Central memory CD8-positive, alpha-beta T cell (primary cell): ENCODE data around the gene PFDN2.
"Not testable (repeated sequence)": the region's sequence is repeated elsewhere in the genome, so short reads cannot be mapped to it uniquely, and the experiment has no call there.

ENCODE experiments used
- ATAC-seq: fragments of 150-1000 bp; cut with Tn5 transposase; replicated peaks from 2 replicates; pipeline ENCODE4 v1.10.0; 2022; ENCODE audit warnings: mild to moderate bottlenecking, moderate FRiP score, moderate number of reproducible peaks; ENCODE audit not compliant: poor library complexity, severe bottlenecking; ENCODE audit errors: extremely low read depth
- DNase-seq, 2 donors: peaks; one replicate each; pipeline ENCODE4 v3.0.0; 2021; ENCODE audit warnings: low spot score in 2 of 2
- H3K27ac Mint-ChIP-seq: one replicate; pipeline ENCODE4 v1.8.0; 2022; ENCODE audit warnings: low read depth, mild to moderate bottlenecking, moderate library complexity, mixed read lengths
- H3K27me3 Mint-ChIP-seq: one replicate; pipeline ENCODE4 v1.8.0; 2022; ENCODE audit warnings: mixed read lengths
- H3K36me3 Mint-ChIP-seq: one replicate; pipeline ENCODE4 v1.8.0; 2022; ENCODE audit warnings: mild to moderate bottlenecking, moderate library complexity, mixed read lengths; ENCODE audit not compliant: insufficient read depth
- H3K4me1 Mint-ChIP-seq: one replicate; pipeline ENCODE4 v1.8.0; 2022; ENCODE audit warnings: mixed read lengths
- H3K4me3 Mint-ChIP-seq: one replicate; pipeline ENCODE4 v1.8.0; 2022; ENCODE audit warnings: mild to moderate bottlenecking, moderate library complexity, mixed read lengths
- H3K9me3 Mint-ChIP-seq: one replicate; pipeline ENCODE4 v1.8.0; 2022; ENCODE audit warnings: mixed read lengths

PFDN2 gene

DNA sequence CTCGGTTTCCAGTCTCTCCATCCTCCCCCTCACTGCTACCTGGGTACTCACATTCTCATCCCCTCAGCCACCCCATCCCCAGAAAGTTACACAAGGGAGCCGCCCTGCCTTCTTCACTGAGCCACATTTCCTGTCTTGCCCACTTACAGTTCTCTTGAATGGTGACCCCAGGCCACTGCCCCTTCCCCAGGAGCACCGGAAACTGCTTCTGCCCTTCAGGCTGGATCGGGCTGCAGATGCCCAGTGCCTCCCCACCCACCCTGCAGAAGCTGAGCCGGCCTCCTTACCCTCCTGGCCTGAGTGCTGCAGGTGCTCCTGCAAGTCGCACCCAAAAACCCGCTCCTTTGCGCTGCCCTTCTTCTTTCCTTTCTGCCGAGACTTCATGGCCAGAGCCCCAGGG, 48.6 kb downstream of the PFDN2 start:
- peaks cover 40% of the 10 kb centered on the region for H3K36me3 Mint-ChIP-seq
- ATAC-seq: no peak
- peak overlapping the region; percentile 94 for H3K4me3 Mint-ChIP-seq
- no peaks in the 10 kb centered on the region for H3K9me3 Mint-ChIP-seq
- no peaks in the 10 kb centered on the region for H3K27me3 Mint-ChIP-seq
- no peak for DNase-seq
- peaks cover 69% of the 10 kb centered on the region for H3K4me1 Mint-ChIP-seq
- H3K27ac Mint-ChIP-seq: peak overlapping the region; percentile 85

DNA sequence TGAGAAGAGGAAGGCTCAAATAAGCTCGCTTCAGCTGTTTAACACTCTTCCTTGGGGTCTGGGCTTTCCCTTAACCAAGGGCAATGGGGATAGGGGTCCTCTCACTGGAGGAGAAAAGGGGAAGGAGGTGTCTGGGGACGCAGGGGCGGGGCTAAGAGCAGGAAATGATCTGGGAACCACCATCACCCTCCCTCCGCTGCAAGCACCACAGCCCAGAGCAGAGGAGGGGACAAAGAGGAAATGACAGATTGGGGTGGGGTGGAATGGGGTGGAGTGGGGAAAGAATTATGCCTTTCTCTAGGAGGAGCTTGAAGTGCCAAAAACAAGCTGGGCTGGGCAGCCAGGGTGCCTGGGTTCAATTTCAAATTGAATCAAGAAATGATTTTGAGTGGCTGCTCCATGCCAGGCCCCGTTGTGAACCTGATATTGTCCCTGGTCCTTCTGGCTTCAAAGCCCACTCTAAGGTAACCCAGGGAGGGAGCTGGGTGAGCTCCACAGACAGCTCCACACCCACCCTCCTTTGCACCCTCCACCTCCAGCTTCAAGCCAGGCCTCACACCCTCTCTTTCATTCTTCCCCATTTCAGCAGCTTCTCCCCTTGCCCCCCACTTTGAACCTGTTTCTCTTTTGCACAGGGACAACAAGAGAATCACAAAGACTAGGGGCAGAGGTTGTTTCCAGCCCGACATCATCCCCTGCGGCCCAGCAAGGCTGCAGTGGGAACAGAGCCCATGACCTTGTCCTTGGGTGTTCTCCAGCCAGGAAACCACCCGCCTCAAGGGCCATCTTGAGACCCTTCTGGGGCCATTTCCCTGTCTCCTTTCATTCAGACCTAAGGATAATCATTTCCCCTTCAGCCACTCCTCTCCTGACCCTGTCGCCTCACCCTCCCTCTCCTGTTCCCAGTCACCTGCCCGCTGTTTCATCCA, 49.3 kb downstream of the PFDN2 start:
- Mint-ChIP-seq H3K27me3 (no peaks in the 10 kb centered on the region), H3K27ac (peak overlapping the region; percentile 85), H3K4me3 (peak overlapping the region; percentile 94), H3K4me1 (peaks cover 76% of the 10 kb centered on the region), H3K9me3 (no peaks in the 10 kb centered on the region), H3K36me3 (peaks cover 47% of the 10 kb centered on the region)
- DNase-seq: peak; percentile 58 to 74
- peak; percentile 69 for ATAC-seq

DNA sequence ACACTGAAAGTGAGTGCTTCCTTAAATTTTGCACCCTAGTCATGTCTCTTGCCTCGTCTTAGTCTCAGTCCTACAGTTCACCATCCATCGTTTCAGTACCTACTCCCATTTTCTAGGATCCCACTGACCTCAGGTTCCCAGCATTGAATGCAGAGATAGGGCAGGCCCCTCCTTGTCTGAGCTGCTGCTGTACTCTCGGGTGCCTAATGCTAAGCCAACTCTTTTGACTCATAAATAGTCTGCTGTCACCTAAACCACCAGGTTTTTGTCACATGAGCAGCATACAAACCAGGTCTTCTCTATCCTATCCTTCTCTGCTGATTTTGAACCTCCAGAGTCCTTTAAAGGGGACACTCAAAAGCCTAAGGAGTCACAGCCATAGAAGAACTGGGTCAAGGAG, 51.1 kb downstream of the PFDN2 start:
- no peak for DNase-seq
- Mint-ChIP-seq H3K36me3 (peaks cover 66% of the 10 kb centered on the region), H3K9me3 (no peaks in the 10 kb centered on the region), H3K4me3 (peak overlapping the region; percentile 94), H3K4me1 (peaks cover 78% of the 10 kb centered on the region), H3K27me3 (no peaks in the 10 kb centered on the region), H3K27ac (peak overlapping the region; percentile 85)
- ATAC-seq: no peak

DNA sequence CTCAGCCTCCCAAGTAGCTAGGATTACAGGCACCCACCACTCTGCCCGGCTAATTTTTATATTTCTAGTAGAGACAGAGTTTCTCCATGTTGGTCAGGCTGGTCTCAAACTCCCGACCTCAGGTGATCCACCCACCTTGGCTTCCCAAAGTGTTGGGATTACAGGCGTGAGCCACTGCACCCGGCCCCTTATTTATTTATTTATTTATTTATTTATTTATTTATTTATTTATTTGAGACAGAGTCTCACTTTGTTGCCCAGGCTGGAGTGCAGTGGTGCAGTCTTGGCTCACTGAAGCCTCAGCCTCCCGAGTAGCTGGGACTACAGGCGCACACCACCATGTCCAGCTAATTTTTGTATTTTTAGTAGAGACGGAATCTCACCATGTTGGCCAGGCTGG, 52.2 kb downstream of the PFDN2 start:
- peaks cover 74% of the 10 kb centered on the region for H3K36me3 Mint-ChIP-seq
- H3K27ac Mint-ChIP-seq: peak overlapping the region; percentile 96
- not testable (repeated sequence) for H3K27me3 Mint-ChIP-seq, DNase-seq, H3K9me3 Mint-ChIP-seq, ATAC-seq
- peak overlapping the region; percentile 94 for H3K4me3 Mint-ChIP-seq
- peaks cover 75% of the 10 kb centered on the region for H3K4me1 Mint-ChIP-seq

DNA sequence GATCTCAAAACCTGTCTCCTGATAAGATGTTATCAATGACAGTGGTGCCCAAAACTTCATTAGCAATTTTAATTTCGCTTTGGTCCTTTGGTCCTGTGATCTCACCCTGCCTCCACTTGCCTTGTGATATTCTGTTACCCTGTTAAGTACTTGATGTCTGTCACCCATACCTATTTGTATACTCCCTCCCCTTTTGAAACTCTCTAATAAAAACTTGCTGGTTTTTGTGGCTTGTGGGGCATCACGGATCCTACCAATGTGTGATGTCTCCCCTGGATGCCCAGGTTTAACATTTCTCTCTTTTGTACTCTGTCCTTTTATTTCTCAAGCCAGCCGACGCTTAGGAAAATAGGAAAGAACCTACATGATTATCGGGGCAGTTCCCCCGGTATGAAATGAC, 53.9 kb downstream of the PFDN2 start:
- not testable (repeated sequence) for H3K27me3 Mint-ChIP-seq, DNase-seq, ATAC-seq, H3K9me3 Mint-ChIP-seq
- H3K4me1 Mint-ChIP-seq: peaks cover 81% of the 10 kb centered on the region
- peaks cover 82% of the 10 kb centered on the region for H3K36me3 Mint-ChIP-seq
- H3K27ac Mint-ChIP-seq: peak overlapping the region; percentile 96
- peak overlapping the region; percentile 94 for H3K4me3 Mint-ChIP-seq

DNA sequence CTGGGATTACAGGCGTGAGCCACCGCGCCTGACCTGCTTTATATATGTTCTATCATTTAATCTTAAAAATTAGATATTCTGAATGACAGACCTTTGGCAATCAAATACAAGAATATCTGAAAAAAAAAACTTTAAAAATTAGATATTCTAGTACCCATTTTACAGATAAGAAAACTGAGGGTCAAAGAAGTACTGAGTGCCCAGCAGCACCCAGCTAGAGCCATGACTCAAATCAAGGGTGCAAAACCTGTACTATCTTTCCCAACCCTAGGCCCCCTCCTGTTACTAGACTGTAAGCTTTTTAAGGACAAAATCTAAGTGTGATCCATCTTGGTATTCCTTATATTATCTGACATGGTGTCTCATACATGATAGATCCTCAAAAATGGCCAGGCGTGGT, 56.4 kb downstream of the PFDN2 start:
- DNase-seq: no peak
- peaks cover 86% of the 10 kb centered on the region for H3K36me3 Mint-ChIP-seq
- no peak overlapping the region for H3K27ac Mint-ChIP-seq
- H3K9me3 Mint-ChIP-seq: no peaks in the 10 kb centered on the region
- H3K27me3 Mint-ChIP-seq: no peaks in the 10 kb centered on the region
- no peak overlapping the region for H3K4me3 Mint-ChIP-seq
- no peak for ATAC-seq
- peaks cover 60% of the 10 kb centered on the region for H3K4me1 Mint-ChIP-seq

DNA sequence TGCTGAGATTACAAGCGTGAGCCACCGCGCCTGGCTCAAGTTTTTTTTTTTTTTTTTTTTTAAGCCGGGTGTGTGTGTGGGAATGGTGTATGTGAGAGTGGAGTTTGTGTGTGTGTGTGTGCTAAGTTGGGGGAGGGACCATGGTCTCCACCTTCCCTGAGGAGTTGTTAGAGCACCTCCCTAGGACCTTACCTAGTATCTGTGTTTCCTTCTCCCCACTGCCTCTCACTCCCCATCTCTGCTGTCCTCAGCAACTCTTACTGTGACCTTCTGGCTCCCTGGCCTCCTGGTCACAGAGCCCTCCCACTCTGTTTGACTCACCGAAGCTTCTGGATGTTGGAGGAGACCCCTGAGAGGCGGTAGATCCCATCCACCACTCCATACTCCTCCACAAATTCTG, 58.5 kb downstream of the PFDN2 start:
- ATAC-seq (no peak), DNase-seq (no peak)
- Mint-ChIP-seq H3K36me3 (peaks cover 92% of the 10 kb centered on the region), H3K27ac (peak overlapping the region; percentile 38), H3K9me3 (no peaks in the 10 kb centered on the region), H3K27me3 (no peaks in the 10 kb centered on the region), H3K4me1 (peaks cover 52% of the 10 kb centered on the region), H3K4me3 (no peak overlapping the region)

DNA sequence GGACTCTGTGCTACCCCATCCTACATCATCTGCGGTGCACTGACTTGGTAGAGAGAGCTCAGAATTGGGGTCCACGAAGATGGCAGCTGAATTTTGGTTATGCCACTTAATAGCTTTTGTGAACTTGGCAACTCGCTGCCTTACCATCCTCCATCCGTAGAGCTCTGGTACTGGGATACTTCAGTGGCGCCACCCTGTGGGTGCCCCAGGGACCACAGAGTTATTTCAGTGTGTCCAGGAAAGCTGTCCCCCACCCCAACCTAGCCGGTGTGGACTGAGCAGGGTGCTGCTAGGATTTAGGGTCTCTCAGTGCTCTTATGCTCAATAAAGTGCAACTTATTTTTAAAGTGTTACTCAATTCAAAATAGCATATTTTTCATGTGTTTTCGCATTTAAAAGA, 63.0 kb downstream of the PFDN2 start:
- H3K36me3 Mint-ChIP-seq: peaks cover 82% of the 10 kb centered on the region
- no peaks in the 10 kb centered on the region for H3K27me3 Mint-ChIP-seq
- DNase-seq (no peak), ATAC-seq (no peak)
- H3K27ac Mint-ChIP-seq: no peak overlapping the region
- peaks cover 32% of the 10 kb centered on the region for H3K4me1 Mint-ChIP-seq
- no peaks in the 10 kb centered on the region for H3K9me3 Mint-ChIP-seq
- H3K4me3 Mint-ChIP-seq: no peak overlapping the region

DNA sequence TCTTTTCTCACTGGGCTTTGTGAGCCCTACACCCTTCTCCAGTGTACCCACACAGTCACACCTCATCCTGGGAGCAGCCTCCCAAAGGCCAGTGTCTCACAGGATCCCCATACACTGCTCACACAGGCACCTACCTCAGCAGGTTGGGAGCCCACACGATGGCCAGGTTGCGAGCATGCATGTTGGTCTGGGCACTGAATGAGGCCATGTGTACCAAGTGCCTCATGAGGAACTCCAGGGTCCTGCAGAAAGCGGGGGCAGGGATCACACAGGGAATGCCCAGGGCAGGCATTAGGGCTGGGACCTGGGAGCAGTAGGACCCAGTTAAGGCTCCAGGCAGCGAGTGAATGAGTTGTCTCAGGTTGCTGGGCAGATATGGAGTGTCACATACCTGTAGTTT, 63.6 kb downstream of the PFDN2 start:
- peaks cover 82% of the 10 kb centered on the region for H3K36me3 Mint-ChIP-seq
- H3K27ac Mint-ChIP-seq: no peak overlapping the region
- H3K9me3 Mint-ChIP-seq: no peaks in the 10 kb centered on the region
- no peak for ATAC-seq
- peaks cover 30% of the 10 kb centered on the region for H3K4me1 Mint-ChIP-seq
- no peak for DNase-seq
- no peaks in the 10 kb centered on the region for H3K27me3 Mint-ChIP-seq
- H3K4me3 Mint-ChIP-seq: no peak overlapping the region

DNA sequence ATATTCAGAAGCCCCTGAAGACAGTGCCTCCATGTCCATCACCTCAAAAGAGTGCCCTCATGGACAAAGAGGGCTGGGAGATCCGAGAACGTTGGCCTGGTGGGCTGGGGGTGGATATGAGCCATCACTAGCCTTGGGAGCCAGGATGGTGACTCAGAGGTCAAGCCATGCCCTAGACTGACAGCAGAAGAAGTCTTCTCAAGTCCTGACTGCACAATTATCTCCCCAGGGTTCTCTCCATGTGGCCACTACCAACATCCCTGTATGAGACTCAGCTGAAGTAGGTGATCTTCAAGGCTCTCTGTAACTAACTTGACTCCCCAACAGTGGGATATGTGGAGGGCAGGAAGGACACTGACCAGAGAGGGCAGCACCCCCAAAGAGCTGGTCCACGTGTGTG, 64.9 kb downstream of the PFDN2 start:
- peaks cover 39% of the 10 kb centered on the region for H3K4me1 Mint-ChIP-seq
- no peaks in the 10 kb centered on the region for H3K9me3 Mint-ChIP-seq
- H3K36me3 Mint-ChIP-seq: peaks cover 81% of the 10 kb centered on the region
- H3K4me3 Mint-ChIP-seq: no peak overlapping the region
- peak overlapping the region; percentile 72 for H3K27ac Mint-ChIP-seq
- no peaks in the 10 kb centered on the region for H3K27me3 Mint-ChIP-seq
- DNase-seq: no peak
- ATAC-seq: no peak

DNA sequence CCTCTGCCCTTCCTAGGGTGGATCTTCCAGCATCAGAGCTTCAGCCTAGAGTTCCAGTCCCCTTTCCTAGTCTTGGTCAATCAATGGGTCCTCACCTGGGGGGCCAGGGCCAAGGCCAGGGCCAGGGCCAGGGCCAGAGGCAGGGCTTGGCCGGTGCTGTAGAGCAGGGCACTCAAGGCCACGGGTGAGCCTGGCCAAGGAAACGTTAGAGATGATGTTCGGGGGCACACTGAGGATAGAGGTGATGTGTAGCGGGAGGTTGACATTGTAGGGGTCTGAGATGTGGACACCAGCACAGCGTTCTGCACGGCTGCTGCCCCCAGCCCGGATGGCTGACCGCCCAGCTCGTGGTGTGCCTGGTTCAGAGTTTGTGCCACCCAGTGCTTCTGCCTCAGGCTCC, 66.6 kb downstream of the PFDN2 start:
- DNase-seq (no peak), ATAC-seq (no peak)
- Mint-ChIP-seq H3K4me3 (no peak overlapping the region), H3K4me1 (peaks cover 46% of the 10 kb centered on the region), H3K27ac (no peak overlapping the region), H3K27me3 (no peaks in the 10 kb centered on the region), H3K36me3 (peaks cover 65% of the 10 kb centered on the region), H3K9me3 (no peaks in the 10 kb centered on the region)
